ENCODE data around the gene S100A2.

Gene S100A2

GRCh38 chr1:153560771-153561465 is 4.7 kb downstream of the S100A2 start:
- no peaks in the 10 kb centered on the region for H3K27me3 ChIP-seq (ENCODE audit: insufficient read depth, poor library complexity, severe bottlenecking)
- no peak for DNase-seq (ENCODE audit: low read depth in 1 of 2, low spot score in 1 of 2)
- no peak overlapping the region for H3K27ac ChIP-seq (replicated peaks)
- no peak overlapping the region for H3K4me3 ChIP-seq (replicated peaks; ENCODE audit: insufficient read depth, low read length)
- TF ChIP-seq SPI1 (IDR thresholded peaks at IDR 0.05; ENCODE audit: borderline replicate concordance, low read depth) (no peak), POLR2AphosphoS5 (IDR thresholded peaks at IDR 0.05; ENCODE audit: low read depth) (no peak), CTCF (IDR thresholded peaks at IDR 0.05; ENCODE audit: insufficient read depth, low read length) (no peak), REST (IDR thresholded peaks at IDR 0.05; ENCODE audit: insufficient replicate concordance, low read depth) (no peak), GABPA (IDR thresholded peaks at IDR 0.05; ENCODE audit: low read depth) (no peak)

- Histone ChIP-seq H3K27ac (replicated peaks) (no peak overlapping the region), H3K4me3 (replicated peaks; ENCODE audit: insufficient read depth, low read length) (no peak overlapping the region), H3K27me3 (ENCODE audit: insufficient read depth, poor library complexity, severe bottlenecking) (no peaks in the 10 kb centered on the region)
- DNase-seq (ENCODE audit: low read depth in 1 of 2, low spot score in 1 of 2): no peak
- TF ChIP-seq GABPA (IDR thresholded peaks at IDR 0.05; ENCODE audit: low read depth) (no peak), SPI1 (IDR thresholded peaks at IDR 0.05; ENCODE audit: borderline replicate concordance, low read depth) (no peak), CTCF (IDR thresholded peaks at IDR 0.05; ENCODE audit: insufficient read depth, low read length) (no peak), REST (IDR thresholded peaks at IDR 0.05; ENCODE audit: insufficient replicate concordance, low read depth) (no peak), POLR2AphosphoS5 (IDR thresholded peaks at IDR 0.05; ENCODE audit: low read depth) (no peak)
These were observed 5.4 kb downstream of the S100A2 start for GRCh38 chr1:153560241-153560640.

- Histone ChIP-seq H3K4me3 (replicated peaks; ENCODE audit: insufficient read depth, low read length) (no peak overlapping the region), H3K27ac (replicated peaks) (no peak overlapping the region), H3K27me3 (ENCODE audit: insufficient read depth, poor library complexity, severe bottlenecking) (no peaks in the 10 kb centered on the region)
- TF ChIP-seq CTCF (IDR thresholded peaks at IDR 0.05; ENCODE audit: insufficient read depth, low read length) (no peak), REST (IDR thresholded peaks at IDR 0.05; ENCODE audit: insufficient replicate concordance, low read depth) (no peak), POLR2AphosphoS5 (IDR thresholded peaks at IDR 0.05; ENCODE audit: low read depth) (no peak), SPI1 (IDR thresholded peaks at IDR 0.05; ENCODE audit: borderline replicate concordance, low read depth) (no peak), GABPA (IDR thresholded peaks at IDR 0.05; ENCODE audit: low read depth) (no peak)
- DNase-seq (ENCODE audit: low read depth in 1 of 2, low spot score in 1 of 2): no peak
These were observed 7.8 kb downstream of the S100A2 start for GRCh38 chr1:153557877-153558276.

All from HL-60 (cell line).